KMS-11 (cell line): ENCODE data around the gene MN1.

Source experiments
- H2AFZ ChIP-seq: fragments of 200-600 bp; sonication (generic); 2 replicates; pipeline ENCODE4 v1.6.1; 2016; ENCODE audit warnings: antibody characterized with exemption, mixed run types, low read depth
- H3K27ac ChIP-seq: fragments of 200-600 bp; sonication (generic); 2 replicates; pipeline ENCODE4 v1.6.1; 2016; ENCODE audit warnings: mild to moderate bottlenecking, mixed run types
- H3K27me3 ChIP-seq: fragments of 200-600 bp; sonication (generic); 2 replicates; pipeline ENCODE4 v1.6.1; 2017; ENCODE audit warnings: mild to moderate bottlenecking, low read depth, mixed run types, moderate library complexity; ENCODE audit not compliant: insufficient read depth
- H3K36me3 ChIP-seq: fragments of 200-600 bp; sonication (generic); 2 replicates; pipeline ENCODE4 v1.6.1; 2017; ENCODE audit warnings: mild to moderate bottlenecking, mixed run types; ENCODE audit not compliant: insufficient read depth
- H3K4me1 ChIP-seq: fragments of 200-600 bp; sonication (generic); 2 replicates; pipeline ENCODE4 v1.6.1; 2016; ENCODE audit warnings: mild to moderate bottlenecking, low read depth, mixed run types; ENCODE audit not compliant: poor library complexity, severe bottlenecking
- H3K4me2 ChIP-seq: fragments of 200-600 bp; sonication (generic); 2 replicates; pipeline ENCODE4 v1.7.0; 2016; ENCODE audit warnings: mild to moderate bottlenecking, mixed run types
- H3K4me3 ChIP-seq: fragments of 200-600 bp; sonication (generic); IDR thresholded peaks from 2 replicates; pipeline ENCODE4 v1.6.1; 2017; ENCODE audit warnings: low read depth, low read length, mixed read lengths; ENCODE audit not compliant: insufficient read depth
- H3K79me2 ChIP-seq: fragments of 200-600 bp; sonication (generic); 2 replicates; pipeline ENCODE4 v1.6.1; 2016; ENCODE audit warnings: low read depth, mixed run types; ENCODE audit not compliant: insufficient read depth
- H3K9ac ChIP-seq: fragments of 200-600 bp; sonication (generic); 2 replicates; pipeline ENCODE4 v1.6.1; 2016; ENCODE audit warnings: mild to moderate bottlenecking, mixed run types
- H4K20me1 ChIP-seq: fragments of 200-600 bp; sonication (generic); 2 replicates; pipeline ENCODE4 v1.6.1; 2016; ENCODE audit warnings: mild to moderate bottlenecking, mixed run types; ENCODE audit not compliant: insufficient read depth
- CTCF ChIP-seq: fragments of 200-600 bp; sonication (generic); conservative IDR thresholded peaks from 2 replicates; pipeline ENCODE4 v1.6.1; 2017; ENCODE audit warnings: low read depth, mild to moderate bottlenecking, antibody characterized with exemption, low read length, moderate library complexity, mixed read lengths

Gene MN1

DNA sequence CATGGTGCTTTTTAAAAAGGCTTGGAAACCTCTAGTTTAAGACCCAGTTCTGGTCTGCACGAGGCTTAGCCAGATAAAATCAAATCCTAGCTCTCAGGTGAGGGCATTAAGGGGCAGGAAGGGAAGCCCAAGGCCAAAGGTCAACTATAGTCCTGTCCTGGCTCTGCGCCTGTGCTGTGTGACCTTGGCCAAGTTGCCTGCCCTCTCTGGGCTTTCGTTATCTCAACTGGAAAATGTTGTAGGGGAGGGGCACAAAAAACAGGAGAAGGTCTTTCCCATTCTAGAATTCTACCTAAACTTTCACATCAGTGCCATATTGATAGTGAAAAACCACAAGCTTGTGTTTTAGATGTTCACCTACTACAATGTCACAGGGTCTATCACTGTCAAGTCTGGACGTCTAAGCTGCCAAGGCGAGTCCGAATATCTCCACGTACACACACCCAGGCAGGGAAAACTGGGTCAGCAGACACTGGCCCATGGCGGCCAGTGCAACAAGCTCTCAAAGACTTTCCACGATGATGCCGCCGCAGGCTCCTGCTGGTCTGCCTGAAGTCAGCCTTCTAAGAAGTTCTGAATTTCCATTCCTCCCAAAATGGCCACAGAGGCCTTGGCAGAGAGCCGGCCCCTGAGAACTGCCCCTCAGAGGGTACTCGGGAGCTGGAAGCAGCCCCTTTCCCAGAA, 18.0 kb downstream of the MN1 start:
- H4K20me1 ChIP-seq: no peaks in the 10 kb centered on the region
- H3K27me3 ChIP-seq: peaks cover 11% of the 10 kb centered on the region; the same call in 1 of the 2 replicates
- H3K4me1 ChIP-seq: no peaks in the 10 kb centered on the region
- H3K4me3 ChIP-seq: no peak overlapping the region
- H3K36me3 ChIP-seq: no peaks in the 10 kb centered on the region
- H3K27ac ChIP-seq: no peak overlapping the region
- H3K79me2 ChIP-seq: no peaks in the 10 kb centered on the region
- no peak for TF ChIP-seq CTCF
- H2AFZ ChIP-seq: no peak overlapping the region
- H3K4me2 ChIP-seq: no peak overlapping the region
- no peak overlapping the region for H3K9ac ChIP-seq

DNA sequence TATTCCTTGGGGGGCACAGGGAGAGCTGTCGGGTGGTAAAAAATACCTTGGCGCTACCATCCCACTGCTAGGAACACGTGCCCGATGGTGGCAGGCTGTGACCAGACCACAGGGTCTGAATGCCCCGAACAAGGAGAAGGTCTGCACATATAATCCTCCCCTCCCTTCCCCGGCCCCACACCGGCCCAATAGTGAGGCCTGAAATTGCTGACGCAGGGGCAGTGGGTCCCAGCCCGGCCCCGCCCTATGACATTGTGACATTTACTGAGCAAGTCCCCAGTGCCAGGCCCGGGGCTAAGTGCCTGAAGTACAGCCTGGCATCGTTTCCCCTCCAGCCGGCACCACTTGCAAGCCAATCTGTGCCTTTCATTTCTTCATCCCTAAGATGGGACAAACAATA, 19.5 kb downstream of the MN1 start:
- no peak overlapping the region for H3K4me2 ChIP-seq
- H3K79me2 ChIP-seq: no peaks in the 10 kb centered on the region
- no peaks in the 10 kb centered on the region for H4K20me1 ChIP-seq
- no peak overlapping the region for H3K27ac ChIP-seq
- no peaks in the 10 kb centered on the region for H3K36me3 ChIP-seq
- H3K9ac ChIP-seq: no peak overlapping the region
- no peaks in the 10 kb centered on the region for H3K4me1 ChIP-seq
- H3K4me3 ChIP-seq: no peak overlapping the region
- no peak overlapping the region for H2AFZ ChIP-seq
- no peak for TF ChIP-seq CTCF
- peaks cover 6% of the 10 kb centered on the region; the same call in 1 of the 2 replicates for H3K27me3 ChIP-seq

DNA sequence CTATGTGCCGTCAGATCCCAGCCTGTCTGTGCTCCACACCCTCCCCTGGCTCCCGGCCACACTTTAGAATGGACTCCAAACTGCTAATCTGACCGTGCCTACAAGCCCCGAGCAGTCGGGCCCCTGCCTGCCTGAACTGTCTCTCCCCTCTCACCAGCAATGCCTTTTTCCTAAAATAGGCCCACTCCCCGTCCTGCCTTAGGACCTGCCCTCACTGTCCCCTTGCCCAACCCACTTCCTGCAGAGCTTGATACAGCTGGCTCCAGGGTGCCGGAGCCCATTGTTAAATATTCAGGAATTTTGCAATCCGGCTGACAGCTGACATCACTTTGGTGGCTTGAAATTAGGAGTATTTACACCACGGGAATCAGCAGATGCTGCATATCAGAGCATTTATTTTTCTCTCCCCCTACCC, 21.4 kb downstream of the MN1 start:
- H2AFZ ChIP-seq: no peak overlapping the region
- H3K4me1 ChIP-seq: no peaks in the 10 kb centered on the region

GRCh38 chr22:27779643-27780042, 21.9 kb downstream of the MN1 start:
- no peak overlapping the region for H3K9ac ChIP-seq
- H3K27me3 ChIP-seq: peaks cover 2% of the 10 kb centered on the region; the same call in 1 of the 2 replicates
- no peak overlapping the region for H3K27ac ChIP-seq
- no peaks in the 10 kb centered on the region for H3K36me3 ChIP-seq
- H3K4me1 ChIP-seq: no peaks in the 10 kb centered on the region
- no peak for TF ChIP-seq CTCF
- H3K4me3 ChIP-seq: no peak overlapping the region
- H4K20me1 ChIP-seq: no peaks in the 10 kb centered on the region
- H3K4me2 ChIP-seq: no peak overlapping the region
- no peaks in the 10 kb centered on the region for H3K79me2 ChIP-seq
- no peak overlapping the region for H2AFZ ChIP-seq

More for the DNA sequence above, 21.4 kb downstream of the MN1 start:
- Histone ChIP-seq H3K79me2 (no peaks in the 10 kb centered on the region), H3K9ac (no peak overlapping the region), H3K27me3 (peaks cover 4% of the 10 kb centered on the region; the same call in 1 of the 2 replicates), H3K4me3 (no peak overlapping the region), H3K36me3 (no peaks in the 10 kb centered on the region), H4K20me1 (no peaks in the 10 kb centered on the region), H3K4me2 (no peak overlapping the region), H3K27ac (no peak overlapping the region)
- TF ChIP-seq CTCF: no peak
